ENCODE data around the gene TNRC6C. TPM values are rescaled to one million over a fixed set of nuclear protein-coding genes. Genes with fewer than 3 reads are reported as not detected.
A peak's percentile ranks its signal among the peaks of the same experiment; 100 is the strongest.

TNRC6C gene
- total RNA-seq, 4 donors from 2014 or later = 2.6 to 10.9 (median 4.7) TPM

DNA sequence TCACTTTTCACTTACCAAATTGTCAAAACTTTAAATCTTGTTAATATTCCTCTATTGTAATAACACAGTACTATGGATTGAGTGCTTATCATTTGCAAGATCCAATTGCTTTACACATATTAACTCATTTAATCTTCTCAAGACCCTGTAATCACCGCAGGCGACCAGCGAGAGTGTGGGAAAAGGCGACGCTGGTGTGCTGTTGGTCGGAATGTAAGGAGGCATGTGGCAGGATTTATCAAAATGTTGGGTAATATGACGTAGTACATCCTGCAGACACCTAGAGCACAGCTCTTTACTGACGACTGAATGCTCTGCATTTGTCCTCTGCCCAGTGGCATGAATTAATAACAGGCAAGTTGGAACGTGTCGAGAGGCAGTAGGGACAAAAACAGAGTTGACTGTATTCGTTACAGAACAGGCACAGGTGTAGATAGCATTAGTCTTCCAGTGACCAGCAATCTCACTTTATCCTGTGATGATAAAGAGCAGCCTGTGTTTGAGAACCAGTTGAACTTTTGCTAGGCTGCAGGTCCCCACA, 80.3 kb downstream of the TNRC6C start:
- Histone ChIP-seq H3K9me3 (no peaks in the 10 kb centered on the region), H3K4me1 (peaks cover 0 to 45% (median 19%) of the 10 kb centered on the region in 3 donors), H3K27me3 (no peaks in the 10 kb centered on the region), H3K4me3 (no peak overlapping the region), H3K27ac (no peak overlapping the region), H3K36me3 (peaks cover 0 to 24% (median 0%) of the 10 kb centered on the region in 3 donors)
- 73 to 81% methylated on average over 11 of the region's 11 CpGs for WGBS, 2 donors
- intact Hi-C loops (cut with DNase I) = no loop called here
- no peak for DNase-seq
- TF ChIP-seq POLR2A (IDR thresholded peaks at IDR 0.05) = no peak
- TF ChIP-seq, protein P1, sequence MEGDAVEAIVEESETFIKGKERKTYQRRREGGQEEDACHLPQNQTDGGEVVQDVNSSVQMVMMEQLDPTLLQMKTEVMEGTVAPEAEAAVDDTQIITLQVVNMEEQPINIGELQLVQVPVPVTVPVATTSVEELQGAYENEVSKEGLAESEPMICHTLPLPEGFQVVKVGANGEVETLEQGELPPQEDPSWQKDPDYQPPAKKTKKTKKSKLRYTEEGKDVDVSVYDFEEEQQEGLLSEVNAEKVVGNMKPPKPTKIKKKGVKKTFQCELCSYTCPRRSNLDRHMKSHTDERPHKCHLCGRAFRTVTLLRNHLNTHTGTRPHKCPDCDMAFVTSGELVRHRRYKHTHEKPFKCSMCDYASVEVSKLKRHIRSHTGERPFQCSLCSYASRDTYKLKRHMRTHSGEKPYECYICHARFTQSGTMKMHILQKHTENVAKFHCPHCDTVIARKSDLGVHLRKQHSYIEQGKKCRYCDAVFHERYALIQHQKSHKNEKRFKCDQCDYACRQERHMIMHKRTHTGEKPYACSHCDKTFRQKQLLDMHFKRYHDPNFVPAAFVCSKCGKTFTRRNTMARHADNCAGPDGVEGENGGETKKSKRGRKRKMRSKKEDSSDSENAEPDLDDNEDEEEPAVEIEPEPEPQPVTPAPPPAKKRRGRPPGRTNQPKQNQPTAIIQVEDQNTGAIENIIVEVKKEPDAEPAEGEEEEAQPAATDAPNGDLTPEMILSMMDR (IDR thresholded peaks at IDR 0.05) = no peak

DNA sequence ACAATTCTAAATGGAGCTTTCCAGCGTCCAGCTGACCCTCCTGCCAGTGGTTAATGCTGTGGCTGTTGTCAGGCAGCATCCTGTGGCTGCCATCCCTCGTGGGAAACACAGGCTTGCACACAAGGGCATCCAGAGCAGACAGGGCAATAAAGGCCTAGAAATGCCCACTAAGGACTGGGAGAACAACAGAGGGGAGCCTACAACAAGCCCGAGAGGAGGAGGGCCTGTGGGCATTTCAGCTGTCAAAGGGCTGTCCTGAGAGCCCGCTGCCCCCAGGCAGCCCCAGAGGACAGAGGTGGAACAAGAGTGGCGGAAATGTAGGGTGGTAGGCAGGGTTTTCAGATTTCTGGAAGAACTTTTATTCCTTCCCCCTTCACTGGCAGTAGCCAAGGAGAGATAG, 81.1 kb downstream of the TNRC6C start:
- TF ChIP-seq POLR2A (IDR thresholded peaks at IDR 0.05) = no peak
- TF ChIP-seq, protein P1 (IDR thresholded peaks at IDR 0.05) = no peak
- no peaks in the 10 kb centered on the region for H3K9me3 ChIP-seq
- intact Hi-C loops (cut with DNase I) = no loop called here

DNA sequence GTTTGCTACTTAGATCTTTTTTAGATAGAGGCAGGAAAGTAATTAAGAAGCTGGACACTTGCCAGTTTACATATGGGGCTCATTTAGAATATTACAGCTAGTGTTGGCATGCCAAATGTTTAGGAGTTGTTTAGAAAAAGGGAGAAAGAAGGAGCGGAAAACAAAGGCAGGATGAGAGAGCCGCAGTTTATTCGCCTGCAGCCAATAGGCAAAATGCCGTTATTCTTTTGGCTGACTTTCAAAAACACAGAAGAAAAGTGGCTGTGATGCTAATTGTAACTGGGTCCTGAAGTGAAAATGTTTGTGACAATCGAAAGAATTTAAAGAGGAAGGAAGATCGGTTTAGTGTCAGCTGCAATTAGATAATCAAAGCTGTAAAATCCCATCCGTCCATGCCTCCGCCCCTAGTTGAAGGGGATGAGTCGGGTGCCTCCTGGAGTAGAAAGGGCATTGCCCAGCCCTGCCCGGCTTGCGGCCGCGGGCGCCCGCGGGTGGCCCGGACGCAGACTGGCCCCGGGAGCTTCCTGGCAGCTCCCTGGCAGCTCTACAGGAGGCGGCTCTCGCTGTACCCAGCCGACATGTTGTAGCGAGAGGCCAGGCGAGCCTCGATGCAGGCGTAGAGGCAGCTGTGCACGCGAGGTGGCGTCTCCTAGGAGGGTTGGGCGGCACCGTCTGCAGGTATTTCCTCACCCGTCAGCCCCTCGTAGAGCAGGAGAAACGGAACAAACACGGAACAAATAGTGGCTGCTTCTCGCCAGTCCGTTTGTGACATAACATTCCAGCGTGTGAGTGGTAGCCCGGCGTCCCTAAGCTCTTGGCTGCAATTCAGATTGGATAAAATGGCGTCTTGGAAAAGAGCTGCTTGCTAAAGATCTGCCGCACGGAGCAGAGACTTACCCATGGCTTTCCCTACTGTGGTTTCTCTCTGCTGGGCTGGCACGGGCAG, 82.2 kb downstream of the TNRC6C start:
- Histone ChIP-seq H3K27ac (peak overlapping the region; percentile 76 to 92 (median 90)), H3K27me3 (no peaks in the 10 kb centered on the region), H3K9me3 (no peaks in the 10 kb centered on the region), H3K4me1 (peaks cover 0 to 45% (median 19%) of the 10 kb centered on the region in 3 donors), H3K36me3 (peaks cover 0 to 16% (median 0%) of the 10 kb centered on the region in 3 donors), H3K4me3 (peak overlapping the region; percentile 38 to 67 (median 60))
- peak in 1 of 4 donors; percentile 16 for TF ChIP-seq POLR2A (IDR thresholded peaks at IDR 0.05)
- TF ChIP-seq, protein P1 (IDR thresholded peaks at IDR 0.05) = peak in 1 of 6 experiments; percentile 9
- WGBS, 2 donors = 14 to 26% methylated on average over 18 to 23 of the region's 44 CpGs
- intact Hi-C loops (cut with DNase I) = no loop called here
- no peak for DNase-seq

More for the DNA sequence above, 81.1 kb downstream of the TNRC6C start:
- no peak overlapping the region for H3K4me3 ChIP-seq
- H3K27me3 ChIP-seq = no peaks in the 10 kb centered on the region
- WGBS, 2 donors = 80 to 91% methylated on average over 3 to 5 of the region's 5 CpGs
- H3K27ac ChIP-seq = peak overlapping the region in 3 of 4 donors; percentile 12 to 92 (median 90)
- H3K36me3 ChIP-seq = peaks cover 0 to 16% (median 0%) of the 10 kb centered on the region in 3 donors
- H3K4me1 ChIP-seq = peaks cover 0 to 45% (median 19%) of the 10 kb centered on the region in 3 donors
- DNase-seq = no peak

DNA sequence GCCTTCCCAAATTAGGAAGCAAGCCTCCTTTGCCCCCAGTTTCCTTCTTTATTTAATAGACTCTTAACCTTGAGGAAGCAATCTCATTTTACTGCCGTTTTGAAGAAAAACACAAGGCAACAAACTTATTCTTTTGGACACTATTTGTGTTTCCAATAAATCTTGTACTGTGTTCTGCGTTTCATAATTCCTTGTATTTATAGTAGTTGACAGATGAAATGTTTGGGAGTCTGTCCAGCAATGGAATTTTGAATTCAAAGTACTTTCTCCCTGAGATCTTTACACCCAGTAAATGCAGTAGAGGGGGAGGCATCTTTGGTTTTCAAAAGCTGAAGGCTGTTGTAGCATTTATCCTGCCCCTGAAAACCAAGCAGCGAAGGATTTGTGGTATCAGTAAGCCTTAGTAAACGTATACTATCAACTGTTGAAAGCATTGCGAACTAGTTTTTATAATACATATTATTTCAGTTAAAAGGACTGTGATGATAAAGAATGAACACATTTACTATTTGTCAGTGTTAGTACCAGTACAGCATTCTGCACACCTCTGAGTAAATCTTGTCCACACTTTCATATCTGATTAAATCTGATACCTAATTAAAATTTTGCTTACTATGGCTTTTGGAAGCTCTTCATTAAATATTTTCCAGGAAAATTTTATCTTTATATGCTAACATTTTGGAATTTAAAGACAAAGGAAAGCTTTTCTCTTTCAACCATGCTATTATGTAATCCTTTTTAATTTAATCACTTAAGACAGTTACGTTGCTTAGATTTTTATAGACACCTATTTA, 83.1 kb downstream of the TNRC6C start:
- peaks cover 0 to 45% (median 19%) of the 10 kb centered on the region in 3 donors for H3K4me1 ChIP-seq
- no peak for DNase-seq
- TF ChIP-seq, protein P1 (IDR thresholded peaks at IDR 0.05) = no peak
- no peaks in the 10 kb centered on the region for H3K9me3 ChIP-seq
- intact Hi-C loops (cut with DNase I) = no loop called here
- WGBS, 2 donors = 22 to 32% methylated on average over 6 of the region's 6 CpGs
- peak overlapping the region; percentile 38 to 67 (median 60) for H3K4me3 ChIP-seq
- H3K27ac ChIP-seq = peak overlapping the region; percentile 76 to 92 (median 90)
- H3K27me3 ChIP-seq = no peaks in the 10 kb centered on the region
- H3K36me3 ChIP-seq = peaks cover 0 to 8% (median 0%) of the 10 kb centered on the region in 3 donors
